NCI-H2227 treated with DMSO at 0.1 percent for 48 hours (cell line): ENCODE measurements around the gene NEO1.

Experiments
- DNase-seq: peaks from one replicate; lab custom pipeline; 2025; lab: John Stamatoyannopoulos, UW

NEO1 gene, protein sequence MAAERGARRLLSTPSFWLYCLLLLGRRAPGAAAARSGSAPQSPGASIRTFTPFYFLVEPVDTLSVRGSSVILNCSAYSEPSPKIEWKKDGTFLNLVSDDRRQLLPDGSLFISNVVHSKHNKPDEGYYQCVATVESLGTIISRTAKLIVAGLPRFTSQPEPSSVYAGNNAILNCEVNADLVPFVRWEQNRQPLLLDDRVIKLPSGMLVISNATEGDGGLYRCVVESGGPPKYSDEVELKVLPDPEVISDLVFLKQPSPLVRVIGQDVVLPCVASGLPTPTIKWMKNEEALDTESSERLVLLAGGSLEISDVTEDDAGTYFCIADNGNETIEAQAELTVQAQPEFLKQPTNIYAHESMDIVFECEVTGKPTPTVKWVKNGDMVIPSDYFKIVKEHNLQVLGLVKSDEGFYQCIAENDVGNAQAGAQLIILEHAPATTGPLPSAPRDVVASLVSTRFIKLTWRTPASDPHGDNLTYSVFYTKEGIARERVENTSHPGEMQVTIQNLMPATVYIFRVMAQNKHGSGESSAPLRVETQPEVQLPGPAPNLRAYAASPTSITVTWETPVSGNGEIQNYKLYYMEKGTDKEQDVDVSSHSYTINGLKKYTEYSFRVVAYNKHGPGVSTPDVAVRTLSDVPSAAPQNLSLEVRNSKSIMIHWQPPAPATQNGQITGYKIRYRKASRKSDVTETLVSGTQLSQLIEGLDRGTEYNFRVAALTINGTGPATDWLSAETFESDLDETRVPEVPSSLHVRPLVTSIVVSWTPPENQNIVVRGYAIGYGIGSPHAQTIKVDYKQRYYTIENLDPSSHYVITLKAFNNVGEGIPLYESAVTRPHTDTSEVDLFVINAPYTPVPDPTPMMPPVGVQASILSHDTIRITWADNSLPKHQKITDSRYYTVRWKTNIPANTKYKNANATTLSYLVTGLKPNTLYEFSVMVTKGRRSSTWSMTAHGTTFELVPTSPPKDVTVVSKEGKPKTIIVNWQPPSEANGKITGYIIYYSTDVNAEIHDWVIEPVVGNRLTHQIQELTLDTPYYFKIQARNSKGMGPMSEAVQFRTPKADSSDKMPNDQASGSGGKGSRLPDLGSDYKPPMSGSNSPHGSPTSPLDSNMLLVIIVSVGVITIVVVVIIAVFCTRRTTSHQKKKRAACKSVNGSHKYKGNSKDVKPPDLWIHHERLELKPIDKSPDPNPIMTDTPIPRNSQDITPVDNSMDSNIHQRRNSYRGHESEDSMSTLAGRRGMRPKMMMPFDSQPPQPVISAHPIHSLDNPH (N-terminal part only)

DNA sequence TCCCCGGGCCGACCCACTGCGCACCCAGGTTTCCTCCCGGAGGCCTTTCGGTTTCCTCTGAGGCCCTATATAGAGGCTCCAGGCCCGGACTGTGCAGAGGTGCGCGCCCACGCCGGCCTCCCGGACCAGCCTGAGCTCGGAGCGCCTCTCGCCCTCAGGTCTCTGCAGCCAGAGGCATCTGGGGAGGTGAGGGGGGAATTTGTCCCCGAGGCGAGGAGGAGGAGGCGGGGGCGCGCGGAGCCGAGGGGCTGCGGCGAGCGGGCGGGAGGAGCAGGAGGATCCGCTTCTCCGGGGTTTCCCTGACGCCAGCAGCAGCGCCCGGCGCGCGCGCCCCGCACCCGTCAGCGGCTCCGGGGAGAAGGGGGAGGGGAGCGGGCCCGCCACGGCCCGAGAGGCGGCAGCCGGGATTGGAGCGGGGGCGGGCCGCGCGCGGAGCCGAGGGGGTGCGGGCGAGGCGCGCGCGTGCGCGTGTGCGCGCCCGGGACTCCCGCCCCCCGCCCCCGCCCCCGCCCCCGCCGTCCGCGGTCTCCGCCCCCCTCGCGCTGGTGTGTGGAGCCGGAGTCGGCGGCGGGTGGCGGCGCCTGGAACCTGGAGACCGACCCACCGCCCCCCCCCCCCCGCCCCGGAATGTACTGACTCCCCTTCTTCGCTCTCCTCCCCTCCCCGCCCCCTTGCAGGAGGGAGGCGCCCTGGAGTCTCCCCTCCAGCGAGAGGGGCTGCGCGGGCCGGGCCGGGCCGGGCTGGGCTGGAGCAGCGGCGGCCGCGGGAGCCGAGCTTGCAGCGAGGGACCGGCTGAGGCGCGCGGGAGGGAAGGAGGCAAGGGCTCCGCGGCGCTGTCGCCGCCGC lies at the start of gene NEO1:
Gene NEO1 (plus strand): TSS at position 657 of the 846 bp plus-strand sequence. CDS start 213 bp downstream, outside the sequence.
- peak; percentile 74 for DNase-seq

DNA sequence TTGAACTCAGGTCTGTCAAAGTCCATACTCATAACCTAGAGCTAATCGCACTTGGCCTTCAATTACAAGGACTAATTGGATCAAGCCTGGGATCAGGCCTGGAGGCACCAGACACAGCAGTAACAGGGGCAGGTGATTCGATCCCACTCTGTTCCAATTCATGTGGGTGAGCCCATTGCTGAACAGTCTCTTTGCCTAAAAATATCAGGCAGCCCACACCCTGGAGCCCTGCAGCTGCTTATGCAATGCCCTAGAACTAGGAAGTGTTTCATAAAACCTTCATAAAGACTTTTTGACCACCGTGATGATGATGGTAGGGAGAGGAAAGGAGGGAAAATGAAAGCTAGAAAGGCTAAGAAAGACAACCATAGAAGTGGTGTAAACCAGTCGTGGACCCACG lies 47.8 kb upstream of the NEO1 start:
- no peak for DNase-seq

DNA sequence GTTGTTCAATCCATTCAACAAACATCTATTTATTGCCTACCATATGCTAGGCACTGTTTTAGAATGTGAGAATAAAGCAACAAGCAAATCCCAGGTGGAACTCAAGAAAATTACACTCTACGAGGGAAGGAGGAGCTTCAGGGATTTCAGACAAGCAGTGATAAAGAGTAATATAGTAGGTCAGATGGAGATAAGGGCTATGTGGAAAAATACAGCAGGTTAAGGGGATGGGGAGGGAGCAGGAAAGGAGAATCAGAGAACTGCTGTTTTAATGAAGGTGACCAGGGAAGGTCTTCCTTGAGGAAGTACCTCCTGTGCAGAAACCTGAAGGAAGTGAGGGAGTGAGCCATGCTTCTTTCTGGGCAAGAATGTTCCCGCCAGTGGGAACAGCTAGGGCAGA lies 47.2 kb upstream of the NEO1 start:
- DNase-seq, result no peak

DNA sequence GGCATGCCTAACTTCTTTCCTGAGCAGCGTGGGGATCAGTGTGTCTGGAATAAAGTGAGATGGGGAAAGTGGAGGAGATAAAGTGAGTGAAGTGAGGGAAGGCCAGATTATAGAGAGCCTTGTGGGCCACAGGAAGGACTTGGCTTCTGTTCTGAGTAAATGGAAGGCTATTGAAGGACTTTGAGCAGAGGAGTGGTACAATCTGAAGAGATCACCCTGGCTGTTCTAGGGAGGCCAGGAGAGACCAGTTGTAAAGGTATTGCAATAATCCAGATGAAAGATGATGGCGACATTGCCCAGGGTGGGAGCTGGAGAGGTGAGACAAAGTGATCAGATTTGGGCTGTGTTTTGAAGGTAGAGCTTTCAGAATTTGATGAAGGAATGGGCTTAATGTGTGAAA lies 46.8 kb upstream of the NEO1 start:
- DNase-seq, result no peak

DNA sequence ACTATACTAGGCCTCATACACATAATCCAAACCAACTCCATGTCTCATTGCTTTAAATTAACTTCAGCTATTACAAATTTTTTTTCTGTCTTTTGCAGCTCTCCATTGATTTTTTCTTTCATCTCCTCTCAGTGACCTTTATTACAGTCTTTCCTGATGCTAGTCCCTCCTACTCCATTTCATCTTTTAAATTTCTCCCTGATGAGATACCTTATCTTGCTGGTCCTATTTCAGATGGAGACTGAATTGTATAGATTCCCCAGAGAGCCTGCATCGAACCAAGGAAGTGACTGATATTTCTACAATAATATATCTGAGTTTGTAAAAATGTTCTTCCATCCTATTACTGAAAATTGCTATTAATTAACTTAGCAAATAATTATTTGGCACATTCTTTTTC lies 45.7 kb upstream of the NEO1 start:
- no peak for DNase-seq

DNA sequence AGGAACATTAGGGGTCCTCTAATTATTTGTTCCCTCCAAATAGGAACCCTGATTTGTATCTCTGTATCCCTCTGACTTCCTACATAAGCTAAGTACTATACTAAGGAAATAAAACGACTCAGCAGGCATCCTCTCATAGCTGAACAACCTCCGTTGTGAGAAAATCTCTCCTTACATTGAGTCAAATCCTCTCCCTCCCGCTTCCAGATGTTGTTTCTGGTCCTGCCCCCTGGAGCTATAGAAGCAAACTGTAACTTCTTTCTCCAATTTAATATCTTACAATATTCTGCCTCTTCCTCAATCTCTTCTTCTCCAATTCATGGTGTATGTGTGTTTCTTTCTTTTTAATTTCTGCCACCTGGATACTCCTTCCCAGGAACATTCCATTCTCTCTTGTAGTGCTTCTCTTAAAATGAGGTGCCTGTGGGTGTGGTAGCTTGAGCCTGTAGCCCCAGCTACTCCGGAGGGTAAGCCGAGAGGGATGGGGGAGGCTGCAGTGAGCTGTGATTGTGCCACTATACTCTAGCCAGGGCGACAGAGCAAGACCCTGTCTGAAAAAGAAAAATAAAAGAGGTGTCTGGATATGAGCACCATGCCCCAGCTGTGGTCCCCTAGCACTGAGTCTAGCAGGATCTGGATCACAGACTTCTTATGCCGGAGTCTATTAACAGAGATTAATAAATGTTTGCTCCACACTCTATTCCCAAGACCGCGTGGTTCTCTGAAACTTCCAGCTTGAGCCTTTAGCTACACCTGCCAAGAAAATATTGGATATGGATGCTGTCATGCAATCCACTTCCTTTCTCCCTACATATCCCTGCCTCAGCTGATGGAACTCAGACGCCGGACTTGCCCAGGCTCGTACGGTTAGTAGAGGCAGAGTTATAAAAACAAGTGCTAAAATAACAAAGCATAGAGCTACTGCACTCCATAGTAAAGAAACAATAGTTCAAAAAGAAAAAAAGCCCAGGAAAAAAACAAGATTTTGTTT lies 42.9 kb upstream of the NEO1 start:
- no peak for DNase-seq

DNA sequence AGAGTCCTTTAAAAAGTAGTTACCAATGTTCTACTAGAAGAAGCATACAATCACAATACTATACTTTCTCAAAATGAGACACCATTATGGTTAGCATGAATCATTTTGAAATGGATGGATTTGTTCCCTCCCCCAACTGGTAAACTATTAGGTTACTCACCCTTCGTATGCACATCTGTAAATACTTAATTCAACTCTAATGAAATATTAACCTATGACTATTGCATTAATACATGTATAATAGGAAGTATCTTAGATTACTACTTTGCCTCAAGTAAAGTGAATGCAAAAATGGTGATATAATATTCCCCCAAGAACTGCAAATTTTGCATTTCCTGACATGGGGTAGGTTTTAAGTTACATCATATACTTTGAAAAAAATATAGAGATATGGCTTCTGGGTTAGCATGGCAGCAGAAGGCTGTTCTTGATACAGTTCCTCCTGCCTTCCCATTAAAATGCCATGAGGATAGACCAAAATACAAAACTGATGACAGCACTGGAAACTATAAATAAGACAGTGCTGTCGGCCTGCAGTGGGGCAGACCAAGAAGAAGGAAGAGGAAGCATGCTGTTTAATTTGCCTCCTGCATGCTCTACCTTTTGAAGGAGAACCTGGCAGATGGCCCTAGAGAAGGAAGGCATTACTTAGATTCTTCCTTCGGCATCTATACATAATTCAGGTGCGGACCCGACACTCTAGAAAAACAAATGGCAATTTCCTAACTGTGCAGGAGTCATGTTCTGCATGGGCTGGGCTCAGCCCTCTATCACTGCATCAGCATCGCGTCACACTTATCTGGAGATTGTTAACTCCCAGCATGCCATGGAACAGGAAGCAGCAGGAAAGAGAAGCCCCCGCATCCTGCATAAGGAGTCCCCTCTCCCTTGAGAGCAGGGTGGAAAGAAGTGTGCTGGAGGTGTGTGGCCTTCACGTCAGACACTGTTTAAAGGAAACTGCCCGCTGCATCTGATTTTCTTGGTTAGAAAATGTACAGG lies 41.8 kb upstream of the NEO1 start:
- no peak for DNase-seq

DNA sequence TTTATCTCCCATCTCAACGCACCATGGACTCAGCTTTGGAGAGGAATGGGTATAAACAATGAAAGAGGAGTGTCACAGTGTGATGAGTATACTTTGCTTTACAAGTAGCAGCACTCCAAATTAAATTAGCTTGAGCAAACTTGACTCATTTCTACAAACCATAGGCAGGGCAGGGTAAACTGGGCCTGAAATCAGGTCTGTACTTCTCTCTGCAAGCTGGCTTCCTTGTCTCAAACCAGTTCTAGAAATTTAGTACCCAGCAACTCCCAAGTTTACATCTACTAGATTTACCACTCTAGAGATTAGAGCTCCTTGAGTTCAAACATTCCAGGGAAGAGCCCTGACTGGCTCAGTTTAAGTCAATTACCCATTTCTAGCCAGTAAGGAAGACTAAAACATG lies 37.4 kb upstream of the NEO1 start:
- DNase-seq, result no peak

DNA sequence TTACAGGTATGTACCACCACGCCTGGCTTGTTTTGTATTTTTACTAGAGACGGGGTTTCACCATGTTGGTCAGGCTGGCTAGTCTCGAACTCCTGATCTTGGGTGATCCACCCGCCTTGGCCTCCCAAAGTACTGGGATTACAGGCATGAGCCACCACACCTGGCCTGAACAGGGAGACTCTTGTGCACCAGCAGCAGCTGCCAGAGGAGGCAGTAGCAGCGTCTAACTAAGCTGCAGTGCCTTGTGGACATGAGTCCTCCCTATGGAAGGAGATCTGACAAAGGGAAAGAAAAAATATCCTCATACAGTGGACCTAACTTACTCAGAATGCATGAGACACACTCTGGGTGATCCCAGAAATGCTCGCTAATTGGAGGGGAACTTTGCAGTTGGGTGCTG lies 36.8 kb upstream of the NEO1 start:
- DNase-seq, result no peak

DNA sequence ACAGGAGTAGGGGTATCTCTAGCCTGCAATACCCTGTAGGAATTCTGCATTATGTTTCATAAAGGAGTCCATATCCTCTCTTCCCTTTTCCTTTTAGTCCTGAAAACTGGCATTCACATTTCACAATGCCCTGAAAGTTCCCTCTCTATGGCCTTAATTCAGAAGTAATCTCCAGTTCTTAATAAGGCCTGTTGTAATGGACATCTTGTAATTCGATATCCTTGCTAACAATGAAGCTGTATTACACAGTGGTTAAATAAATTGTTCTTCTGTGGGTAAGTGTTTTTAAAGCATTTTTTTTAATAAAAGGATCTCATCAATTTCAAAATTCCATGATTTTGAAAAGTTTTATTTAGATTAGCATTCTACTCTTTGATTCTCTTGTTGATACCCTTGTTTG lies 34.3 kb upstream of the NEO1 start:
- DNase-seq, result no peak

DNA sequence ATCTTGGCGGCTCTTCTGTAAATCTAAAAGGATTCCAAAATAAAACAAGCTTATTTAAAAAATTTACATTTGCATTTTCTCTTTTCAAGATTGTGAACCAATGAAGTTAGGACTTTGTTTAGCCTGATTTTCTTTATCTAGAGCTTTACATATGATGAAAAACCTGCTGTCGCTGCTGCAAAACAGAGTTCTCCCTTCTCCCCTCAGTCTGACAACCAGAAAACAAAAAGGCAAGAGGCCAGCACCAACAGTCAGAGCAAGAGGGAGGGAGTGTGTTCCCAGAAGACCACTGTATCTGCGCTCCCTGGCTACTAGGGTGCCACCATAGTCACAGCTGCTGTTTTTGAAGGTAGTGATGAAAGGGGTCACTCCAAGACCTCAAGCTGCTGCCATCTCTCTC lies 33.1 kb upstream of the NEO1 start:
- DNase-seq, result no peak

DNA sequence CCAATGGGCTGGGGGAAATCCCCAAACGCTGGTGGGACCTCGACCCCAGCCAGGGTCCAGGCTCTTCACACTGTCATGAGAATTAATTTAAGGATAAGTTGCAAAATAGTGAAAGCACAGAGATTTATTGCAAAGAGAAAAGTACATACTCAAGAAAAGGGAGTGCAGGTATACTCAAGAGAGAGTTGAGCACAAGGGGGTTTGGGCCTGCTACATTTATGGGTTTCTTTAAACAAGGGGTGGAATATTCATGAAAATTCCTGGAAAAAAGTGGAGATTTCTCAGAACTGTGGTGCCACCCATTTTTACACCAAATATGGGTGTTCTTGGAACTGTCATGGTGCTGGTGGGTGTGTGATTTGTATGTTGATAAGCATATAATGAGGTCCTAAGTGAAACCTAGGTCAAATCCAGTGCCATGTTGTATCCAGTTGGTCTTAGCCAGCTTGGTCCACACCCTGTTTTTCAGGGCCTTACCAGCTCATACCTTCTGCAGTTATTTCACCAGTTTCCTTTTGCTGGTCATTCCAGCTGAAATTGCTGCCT lies 32.6 kb upstream of the NEO1 start:
- DNase-seq, result no peak

DNA sequence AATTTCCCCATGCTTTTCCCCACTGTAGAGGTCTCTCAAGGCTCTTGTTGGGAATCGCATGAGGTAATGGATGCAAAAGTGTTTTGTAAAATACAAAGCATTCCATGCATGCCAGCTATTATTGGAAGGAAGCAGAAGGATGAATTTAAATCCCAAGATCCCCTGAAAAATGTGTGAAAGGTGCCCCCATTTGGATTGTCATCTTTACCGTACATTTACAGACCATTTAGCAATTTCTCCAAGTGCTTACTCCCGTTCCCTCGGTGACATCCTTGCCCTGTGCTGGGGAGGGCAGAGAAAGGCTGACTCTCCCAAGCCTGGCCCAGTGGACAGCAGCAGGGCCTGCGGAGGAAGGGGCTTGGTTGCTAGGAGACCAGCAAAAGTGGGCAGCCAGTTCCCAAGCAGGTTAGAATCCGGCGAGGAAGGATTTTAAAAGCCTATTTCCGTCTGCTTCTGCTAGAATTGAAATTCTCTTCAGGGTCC lies 31.1 kb upstream of the NEO1 start:
- no peak for DNase-seq

DNA sequence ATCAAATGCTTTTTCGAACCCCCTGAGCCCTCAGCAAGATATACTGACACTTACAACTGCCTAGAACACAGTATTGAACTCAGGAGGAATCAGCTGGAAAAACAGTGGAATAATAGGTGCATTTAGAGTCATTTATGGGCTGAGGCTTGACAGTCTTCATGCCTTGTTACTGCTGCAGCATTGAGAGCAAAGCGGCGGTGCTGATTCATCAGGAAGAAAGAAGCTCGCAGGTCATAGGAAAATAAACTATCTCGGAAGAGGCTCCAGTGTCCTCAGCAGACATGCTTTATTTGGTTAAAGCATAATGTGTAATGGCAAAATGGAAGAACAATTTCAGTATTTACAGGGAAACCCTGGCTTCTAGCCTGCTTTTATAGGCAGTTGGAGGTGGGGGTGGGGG lies 30.1 kb upstream of the NEO1 start:
- peak; percentile 45 for DNase-seq

DNA sequence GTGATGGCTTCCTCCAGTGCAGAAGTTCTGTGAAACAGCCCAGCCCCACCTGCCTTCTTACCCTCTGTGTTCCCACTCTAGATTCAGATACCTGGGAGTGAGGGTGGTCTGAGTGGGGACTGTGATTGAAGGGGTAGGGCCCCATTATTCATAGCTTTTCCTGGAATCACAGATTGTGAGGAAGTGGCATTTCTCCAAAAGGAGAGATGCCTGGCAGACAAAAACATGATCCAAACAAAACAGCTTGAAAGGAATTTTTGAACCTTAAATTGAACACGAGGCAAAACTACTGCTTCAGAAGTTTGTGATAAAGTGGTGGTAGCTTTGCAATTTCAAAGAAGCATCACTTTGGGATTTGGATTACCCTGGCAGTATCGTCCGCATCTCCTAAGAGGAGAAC lies 29.2 kb upstream of the NEO1 start:
- no peak for DNase-seq

DNA sequence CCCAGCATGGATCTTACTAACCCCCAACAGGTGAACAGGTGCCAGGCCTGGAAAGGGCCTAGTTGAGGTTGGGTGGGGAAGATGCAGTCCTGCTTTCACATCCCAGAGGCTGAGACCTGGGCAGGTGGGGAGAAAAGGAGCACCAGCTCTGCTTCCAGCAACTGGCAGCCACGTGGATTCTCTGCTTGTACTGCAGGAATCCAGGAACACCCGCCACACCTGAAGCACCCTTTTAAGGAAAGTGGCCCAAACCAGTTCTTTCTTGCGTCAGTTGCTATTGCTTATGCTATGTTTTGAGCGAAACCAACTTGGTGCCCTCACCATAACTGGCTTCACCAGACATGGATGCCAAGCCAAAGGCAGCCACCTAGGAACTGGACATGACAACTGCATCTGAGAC lies 28.1 kb upstream of the NEO1 start:
- no peak for DNase-seq

DNA sequence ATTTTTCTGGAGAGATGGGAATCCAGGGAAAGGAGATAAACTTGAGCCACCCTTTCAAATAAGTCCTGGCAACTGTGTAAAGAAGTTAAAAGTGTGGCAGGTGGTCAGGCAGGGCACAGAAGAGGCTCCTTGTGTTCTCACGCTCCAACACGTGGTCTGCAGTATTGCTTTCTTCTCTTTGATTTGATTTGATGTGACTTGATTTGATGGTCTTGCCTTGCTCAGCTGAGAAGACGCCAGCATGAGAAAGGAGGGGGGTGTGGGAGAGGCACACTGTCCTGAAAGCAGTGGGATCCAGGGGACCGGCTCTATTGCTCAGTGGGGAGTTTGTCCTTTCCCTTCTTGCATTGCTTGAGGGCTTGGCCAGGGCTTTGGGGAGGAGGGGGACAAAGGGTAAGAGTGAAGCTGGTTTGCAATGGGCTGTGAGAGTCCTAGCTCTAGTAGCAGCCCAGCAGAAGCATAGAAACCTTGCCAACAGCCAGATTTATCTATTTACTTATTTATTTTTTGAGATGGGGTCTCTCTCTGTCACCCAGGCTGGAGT lies 25.7 kb upstream of the NEO1 start:
- DNase-seq, result no peak

DNA sequence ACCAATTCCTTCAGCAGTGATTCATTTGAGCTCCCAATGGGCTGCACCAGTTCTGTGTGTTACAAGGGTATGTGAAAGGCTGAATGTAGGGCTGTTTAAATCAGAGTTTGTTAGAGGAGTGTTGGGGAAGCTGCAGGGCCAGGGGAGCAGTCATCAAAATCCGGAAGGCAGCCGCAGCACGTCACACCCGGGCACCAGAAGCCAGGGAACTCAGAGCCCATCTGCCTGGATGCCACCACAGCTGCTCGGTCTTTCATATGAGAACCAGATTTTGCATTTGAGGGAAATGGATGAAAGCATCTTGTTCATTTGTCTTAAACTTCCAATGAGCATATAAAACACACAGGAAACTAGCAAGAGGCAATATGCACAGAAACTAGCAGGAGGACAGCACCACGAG lies 24.2 kb upstream of the NEO1 start:
- no peak for DNase-seq
